Stromal cell of bone marrow (primary cell): ENCODE measurements around the gene NLN.
A peak's percentile ranks its signal among the peaks of the same experiment; 100 is the strongest.

ENCODE experiments used
- DNase-seq: peaks from one replicate; pipeline ENCODE4 v3.0.0-alpha.2; 2012; ENCODE audit warnings: low read depth

Gene NLN

GRCh38 chr5:65808818-65809217 lies 86.8 kb downstream of the NLN start:
- peak; percentile 29 for DNase-seq

- peak; percentile 29 for DNase-seq
Observed at GRCh38 chr5:65809817-65810531, 88.0 kb downstream of the NLN start.

GRCh38 chr5:65811004-65811403 lies 89.0 kb downstream of the NLN start:
- no peak for DNase-seq

GRCh38 chr5:65811885-65812284 lies 89.9 kb downstream of the NLN start:
- DNase-seq, result no peak

GRCh38 chr5:65812648-65813047 lies 90.6 kb downstream of the NLN start:
- no peak for DNase-seq

- DNase-seq, result no peak
Observed at GRCh38 chr5:65813174-65813573, 91.2 kb downstream of the NLN start.

- DNase-seq, result no peak
Observed at GRCh38 chr5:65815161-65815560, 93.2 kb downstream of the NLN start.

GRCh38 chr5:65816729-65817128 lies 94.7 kb downstream of the NLN start:
- DNase-seq, result no peak

- no peak for DNase-seq
Observed at GRCh38 chr5:65817931-65818330, 95.9 kb downstream of the NLN start.

- no peak for DNase-seq
Observed at GRCh38 chr5:65818592-65818991, 96.6 kb downstream of the NLN start.

GRCh38 chr5:65819215-65819904 lies 97.4 kb downstream of the NLN start:
- DNase-seq, result no peak

- DNase-seq, result no peak
Observed at GRCh38 chr5:65819905-65820240, 97.9 kb downstream of the NLN start.

- DNase-seq, result no peak
Observed at GRCh38 chr5:65820373-65820772, 98.4 kb downstream of the NLN start.

- no peak for DNase-seq
Observed at GRCh38 chr5:65821966-65822365, 100.0 kb downstream of the NLN start.

GRCh38 chr5:65822710-65823109 lies 100.7 kb downstream of the NLN start:
- DNase-seq, result no peak

GRCh38 chr5:65823204-65823603 lies 101.2 kb downstream of the NLN start:
- no peak for DNase-seq

GRCh38 chr5:65823845-65824445 lies 101.9 kb downstream of the NLN start:
- DNase-seq, result no peak

- DNase-seq, result no peak
Observed at GRCh38 chr5:65825408-65826328, 103.7 kb downstream of the NLN start.

- peak; percentile 43 for DNase-seq
Observed at GRCh38 chr5:65828022-65828896, 106.3 kb downstream of the NLN start.

- no peak for DNase-seq
Observed at GRCh38 chr5:65830856-65831255, 108.9 kb downstream of the NLN start.

- no peak for DNase-seq
Observed at GRCh38 chr5:65831276-65831675, 109.3 kb downstream of the NLN start.
